Adrenal gland (tissue), 5 donors: ENCODE measurements around the gene SGIP1.

Experiments
- POLR2A ChIP-seq, 2 donors: fragments of 450-650 bp; IDR thresholded peaks; one replicate each; pipeline ENCODE4 v1.6.1; 2017; ENCODE audit warnings: antibody characterized with exemption in 2 of 2, mild to moderate bottlenecking in 2 of 2, moderate library complexity in 1 of 2
- TF ChIP-seq, protein P1 (sequence below), 6 experiments: fragments of 450-650 bp in 4 of 6; fragments of 200-600 bp in 2 of 6; sonication (generic) in 1 of 6; IDR thresholded peaks; 1 replicate in 5 of 6; 2 replicates in 1 of 6; pipeline versions ENCODE4 v1.5.1 to v1.8.0; 2016 to 2021; ENCODE audit warnings: antibody characterized with exemption in 6 of 6, mild to moderate bottlenecking in 2 of 6, moderate library complexity in 1 of 6
- donor health status: DM: no; HTN: no; CAD: no.

DNA sequence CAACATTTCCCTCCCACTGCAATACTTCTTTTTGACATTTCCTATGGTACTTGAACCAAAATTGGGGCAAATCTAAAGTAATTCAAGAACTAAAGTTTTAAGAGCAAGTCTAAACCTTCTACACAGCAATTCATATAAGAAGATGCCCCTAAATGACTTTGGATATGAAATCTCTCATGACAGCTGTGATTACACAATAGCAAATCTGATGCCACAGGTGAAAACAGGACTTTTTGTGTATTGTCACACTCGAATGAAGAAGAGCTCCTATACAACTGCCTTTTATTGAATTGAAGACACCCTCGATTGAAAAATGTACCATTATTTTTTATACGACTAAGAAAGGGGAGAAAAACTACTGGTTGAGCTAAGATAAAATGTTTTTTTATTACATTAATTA is 158.7 kb downstream of the SGIP1 start:
- no peak for TF ChIP-seq POLR2A (IDR thresholded peaks at IDR 0.05)
- TF ChIP-seq, protein P1, sequence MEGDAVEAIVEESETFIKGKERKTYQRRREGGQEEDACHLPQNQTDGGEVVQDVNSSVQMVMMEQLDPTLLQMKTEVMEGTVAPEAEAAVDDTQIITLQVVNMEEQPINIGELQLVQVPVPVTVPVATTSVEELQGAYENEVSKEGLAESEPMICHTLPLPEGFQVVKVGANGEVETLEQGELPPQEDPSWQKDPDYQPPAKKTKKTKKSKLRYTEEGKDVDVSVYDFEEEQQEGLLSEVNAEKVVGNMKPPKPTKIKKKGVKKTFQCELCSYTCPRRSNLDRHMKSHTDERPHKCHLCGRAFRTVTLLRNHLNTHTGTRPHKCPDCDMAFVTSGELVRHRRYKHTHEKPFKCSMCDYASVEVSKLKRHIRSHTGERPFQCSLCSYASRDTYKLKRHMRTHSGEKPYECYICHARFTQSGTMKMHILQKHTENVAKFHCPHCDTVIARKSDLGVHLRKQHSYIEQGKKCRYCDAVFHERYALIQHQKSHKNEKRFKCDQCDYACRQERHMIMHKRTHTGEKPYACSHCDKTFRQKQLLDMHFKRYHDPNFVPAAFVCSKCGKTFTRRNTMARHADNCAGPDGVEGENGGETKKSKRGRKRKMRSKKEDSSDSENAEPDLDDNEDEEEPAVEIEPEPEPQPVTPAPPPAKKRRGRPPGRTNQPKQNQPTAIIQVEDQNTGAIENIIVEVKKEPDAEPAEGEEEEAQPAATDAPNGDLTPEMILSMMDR (IDR thresholded peaks at IDR 0.05), result no peak
